ENCODE data around the gene SLC29A2. TPM values are rescaled to one million over a fixed set of nuclear protein-coding genes. Genes with fewer than 3 reads are reported as not detected.
"Not testable (repeated sequence)": the region's sequence is repeated elsewhere in the genome, so short reads cannot be mapped to it uniquely, and the experiment has no call there.

Gene SLC29A2
- total RNA-seq, 1 donor from 2014 or later = 3.6 TPM

DNA sequence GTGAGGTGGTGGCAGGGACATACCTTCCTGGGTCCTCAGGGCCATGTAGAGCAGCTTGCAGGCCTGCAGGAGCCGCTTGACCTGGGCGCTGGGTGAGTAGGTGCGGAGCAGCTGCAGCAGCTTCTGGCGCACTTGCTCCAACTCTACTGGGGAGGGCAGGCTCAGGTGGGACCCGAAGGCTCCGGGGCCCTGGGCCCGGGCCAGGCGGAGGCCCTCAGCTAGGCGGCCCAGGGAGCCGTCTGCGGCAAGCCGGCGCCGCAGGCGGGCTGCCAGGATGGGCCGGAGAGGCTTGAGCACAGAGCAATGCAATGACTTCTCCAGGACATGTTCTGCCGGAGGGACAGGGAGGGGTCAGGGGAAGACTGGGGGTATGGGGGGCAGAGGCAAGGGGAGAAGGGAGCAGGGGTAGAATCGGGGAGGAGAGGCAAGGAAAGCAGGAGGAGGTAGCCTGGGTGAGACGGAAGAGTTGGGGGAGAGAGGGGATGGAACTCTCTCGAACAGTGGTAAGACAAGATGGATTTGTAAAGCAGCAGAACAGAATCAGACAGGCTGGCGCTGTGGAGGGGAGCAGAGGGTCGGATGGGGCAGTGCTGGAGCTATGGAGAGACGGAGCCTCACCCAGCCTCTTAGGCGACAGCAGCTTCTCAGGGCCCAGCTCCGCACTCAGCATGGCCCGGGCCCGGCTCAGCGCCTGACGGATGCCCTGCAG lies 37.5 kb downstream of the SLC29A2 start:
- ATAC-seq = no peak

GRCh38 chr11:66333220-66333877 lies 38.2 kb downstream of the SLC29A2 start:
- ATAC-seq = no peak

DNA sequence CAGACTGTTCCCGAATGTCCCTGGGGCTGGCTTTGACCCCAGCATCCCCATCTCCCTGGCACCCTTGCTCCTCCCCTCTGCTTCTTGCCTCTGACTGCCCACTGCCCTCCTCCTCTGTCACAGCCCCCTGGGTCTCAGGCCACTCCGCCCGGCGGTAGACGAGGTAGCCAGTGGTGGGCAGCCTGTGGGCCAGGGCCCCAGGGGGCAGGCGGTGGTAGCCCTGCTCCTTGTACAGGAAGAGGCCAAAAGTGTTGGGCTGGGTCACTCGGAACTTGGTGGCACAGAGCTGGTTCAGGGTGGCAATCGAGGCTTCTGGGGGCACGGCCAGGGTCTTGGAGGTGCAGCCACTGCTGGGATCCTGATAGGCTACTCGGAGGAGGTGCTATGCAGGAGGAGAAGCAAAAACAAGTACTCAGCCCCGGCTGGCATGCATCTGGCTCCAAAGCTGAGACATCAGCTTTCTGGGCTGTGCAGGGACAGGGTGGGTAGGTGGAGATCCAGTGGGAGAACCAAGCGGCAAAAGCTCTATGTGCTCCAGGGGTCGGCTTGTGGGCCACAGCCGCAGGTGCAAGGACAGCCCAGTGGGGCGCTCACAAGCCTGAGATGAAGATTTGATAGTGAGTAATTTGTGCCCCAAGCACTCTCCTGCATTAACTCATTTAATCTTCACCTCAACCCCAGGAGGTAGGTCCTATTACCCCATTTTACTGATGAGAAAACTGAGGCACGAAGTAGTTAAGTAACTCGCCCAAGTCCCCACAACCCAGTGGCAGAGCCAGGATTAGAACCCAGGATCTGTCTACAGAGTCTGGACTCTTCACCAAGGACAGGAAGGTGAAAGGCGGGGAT lies 39.0 kb downstream of the SLC29A2 start:
- ATAC-seq = no peak

DNA sequence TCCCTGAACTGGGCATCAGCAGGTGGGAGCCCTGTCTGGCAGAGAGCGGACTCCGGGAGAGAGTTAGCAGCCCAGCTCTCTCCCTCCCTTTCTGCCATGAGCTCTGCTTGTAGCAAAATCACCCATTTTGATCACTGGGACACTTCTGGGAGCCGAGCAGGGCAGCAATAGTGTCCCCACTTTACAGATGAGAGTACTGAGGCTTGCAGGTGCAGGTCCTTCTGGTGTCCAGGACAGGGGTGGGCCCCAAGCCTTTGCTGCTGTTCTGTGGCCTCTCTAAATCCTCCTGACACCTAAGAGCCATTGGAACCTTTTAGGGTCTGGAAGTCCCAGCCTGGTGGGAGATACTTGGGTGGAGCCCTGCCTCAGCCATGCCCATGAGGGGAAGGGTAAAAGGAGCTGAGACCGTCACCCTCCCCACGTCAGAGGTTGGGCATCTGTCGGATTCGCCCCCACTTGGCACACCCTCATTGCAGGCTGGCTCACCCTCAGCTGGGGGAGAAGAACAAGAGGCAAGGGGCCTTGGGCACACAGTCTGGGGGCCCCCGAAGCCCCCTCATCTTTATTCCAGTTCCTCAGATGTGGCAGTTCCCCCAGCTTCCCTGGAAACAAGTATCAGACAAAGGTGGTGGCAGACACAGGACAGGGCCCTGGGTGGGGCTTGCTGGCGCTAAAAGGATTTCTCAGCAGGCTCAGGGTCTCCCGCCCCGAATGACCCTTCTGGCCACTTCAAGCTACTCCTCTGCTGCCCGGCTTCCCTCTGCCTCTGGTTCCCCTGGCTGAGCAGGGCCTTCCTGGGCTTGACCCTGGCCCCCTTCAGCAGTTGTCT lies 39.8 kb downstream of the SLC29A2 start:
- ATAC-seq = no peak

DNA sequence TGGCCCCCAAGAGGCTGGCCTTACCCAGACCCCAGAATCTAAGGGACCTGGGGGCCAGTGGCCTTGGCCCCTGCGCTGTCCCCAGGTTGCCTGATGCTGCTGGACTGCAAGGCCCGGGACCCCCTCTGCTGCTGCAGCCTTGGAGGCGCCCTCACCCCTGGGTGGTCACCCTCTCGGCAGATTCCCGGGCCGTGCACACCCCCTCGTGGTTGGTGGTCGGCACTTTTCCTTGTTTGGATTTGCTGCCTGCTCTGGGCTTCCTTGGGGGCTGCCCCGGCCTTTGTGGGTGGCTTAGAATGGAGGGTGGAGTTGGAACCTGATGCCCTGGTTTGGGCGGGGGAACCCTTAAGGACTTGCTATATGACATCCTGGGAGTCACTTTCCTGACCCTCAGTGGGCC lies 40.6 kb downstream of the SLC29A2 start:
- ATAC-seq = no peak

GRCh38 chr11:66329165-66329673 lies 42.3 kb downstream of the SLC29A2 start:
- ATAC-seq = no peak

- ATAC-seq = peak; percentile 69
Measured at GRCh38 chr11:66328302-66329144, 43.0 kb downstream of the SLC29A2 start.

GRCh38 chr11:66328031-66328301 lies 43.6 kb downstream of the SLC29A2 start:
- peak; percentile 27 for ATAC-seq

DNA sequence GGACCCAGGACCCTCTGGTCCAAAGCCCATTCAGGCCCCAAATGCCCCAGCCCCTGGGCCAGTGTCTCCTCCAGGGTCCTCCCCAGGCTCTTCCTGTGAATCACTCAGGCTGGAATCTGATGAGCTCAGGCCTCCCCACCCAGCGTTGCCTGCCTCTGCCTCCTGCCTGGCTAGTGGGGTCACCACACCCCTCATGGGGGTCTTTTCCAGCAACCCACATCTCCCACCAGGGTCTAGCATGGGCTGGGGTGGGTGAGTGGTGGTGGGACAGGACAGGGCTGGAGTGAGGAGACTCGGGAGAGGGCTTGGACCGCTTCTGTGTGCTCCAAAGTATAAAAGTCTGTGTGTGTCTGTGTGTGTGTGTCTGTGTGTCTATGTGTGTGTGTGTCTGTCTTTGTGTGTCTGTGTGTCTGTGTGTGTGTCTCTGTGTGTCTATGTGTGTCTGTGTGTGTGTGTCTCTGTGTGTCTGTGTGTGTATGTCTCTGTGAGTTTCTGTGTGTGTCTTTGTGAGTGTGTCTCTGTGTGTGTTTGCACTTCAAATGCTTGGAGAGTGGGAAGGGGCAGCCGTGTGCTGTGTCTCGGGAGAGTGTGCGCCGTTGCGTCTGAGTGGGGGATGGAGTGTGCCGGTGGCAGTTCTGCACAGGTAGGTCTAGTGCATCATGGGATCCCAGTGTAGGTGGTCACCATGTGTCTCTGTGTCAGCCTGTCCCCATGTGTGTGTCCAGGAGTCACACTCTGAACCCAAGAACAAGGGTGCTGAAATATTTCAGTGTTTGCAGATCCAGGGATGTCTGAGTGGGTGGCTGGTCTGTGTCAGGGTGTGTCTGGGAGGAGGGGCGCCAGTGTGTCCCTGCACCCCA lies 44.2 kb downstream of the SLC29A2 start:
- no peak for ATAC-seq

DNA sequence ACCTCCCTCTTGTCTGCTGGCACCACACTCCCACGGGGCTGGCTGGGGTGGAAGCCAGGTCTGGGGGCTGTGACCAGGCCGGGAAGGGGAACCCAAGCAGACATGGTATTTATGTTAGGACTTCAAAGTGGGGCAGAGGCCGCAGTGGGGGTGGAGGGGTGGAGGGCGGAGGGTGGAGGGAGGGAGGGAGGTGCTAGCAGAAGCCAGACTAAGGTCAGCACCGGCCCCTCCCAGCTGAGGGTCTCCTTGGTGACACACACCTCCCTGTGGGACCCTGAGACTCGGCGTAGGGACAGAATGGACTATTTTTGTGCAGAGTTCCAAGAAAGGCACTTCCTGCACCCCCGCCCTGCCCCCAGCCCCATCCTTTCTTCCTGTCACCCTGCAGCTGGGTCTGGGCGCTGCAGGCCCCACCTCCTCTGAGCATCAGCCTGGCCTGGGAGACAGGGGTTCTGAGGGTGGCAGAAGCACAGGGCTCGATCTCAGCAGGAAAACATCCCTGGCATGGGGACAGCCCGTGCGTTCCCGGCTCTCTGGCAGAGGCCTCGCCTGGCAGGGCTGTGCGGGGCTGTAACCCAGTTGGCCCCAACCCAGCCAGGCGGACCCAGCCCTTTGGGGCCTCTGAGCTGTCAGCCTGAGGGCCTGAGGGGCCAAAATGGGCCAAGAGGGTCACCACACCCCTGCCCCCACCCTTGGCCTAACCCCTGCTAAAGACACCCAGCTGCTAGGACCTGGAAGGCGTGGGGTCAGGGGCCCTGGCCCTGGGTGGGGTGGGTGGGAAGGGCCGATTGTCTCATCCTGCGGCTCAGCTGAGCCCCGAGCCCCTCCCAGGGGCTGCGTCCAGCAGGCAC lies 45.1 kb downstream of the SLC29A2 start:
- peak; percentile 1 for ATAC-seq

DNA sequence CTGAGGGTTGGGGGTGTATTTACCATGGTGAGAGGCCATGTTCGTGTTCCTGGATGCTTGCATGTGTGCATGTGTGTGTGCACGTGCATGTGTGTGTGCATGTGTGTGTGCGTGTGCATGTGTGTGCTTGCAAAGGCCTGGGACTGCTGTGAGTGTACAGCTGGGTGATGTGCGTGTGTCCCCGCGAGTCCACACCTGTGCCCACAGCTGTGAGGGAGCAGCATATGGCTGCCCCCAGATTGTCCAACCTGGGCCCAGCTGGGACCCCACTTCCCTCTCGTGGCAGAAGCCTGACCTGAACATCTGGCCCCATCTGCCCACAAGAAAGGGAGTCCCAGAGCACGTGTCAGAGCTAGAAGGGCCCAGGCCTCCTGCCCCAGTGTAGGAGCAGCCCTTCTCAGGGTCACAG lies 46.3 kb downstream of the SLC29A2 start:
- ATAC-seq = no peak

DNA sequence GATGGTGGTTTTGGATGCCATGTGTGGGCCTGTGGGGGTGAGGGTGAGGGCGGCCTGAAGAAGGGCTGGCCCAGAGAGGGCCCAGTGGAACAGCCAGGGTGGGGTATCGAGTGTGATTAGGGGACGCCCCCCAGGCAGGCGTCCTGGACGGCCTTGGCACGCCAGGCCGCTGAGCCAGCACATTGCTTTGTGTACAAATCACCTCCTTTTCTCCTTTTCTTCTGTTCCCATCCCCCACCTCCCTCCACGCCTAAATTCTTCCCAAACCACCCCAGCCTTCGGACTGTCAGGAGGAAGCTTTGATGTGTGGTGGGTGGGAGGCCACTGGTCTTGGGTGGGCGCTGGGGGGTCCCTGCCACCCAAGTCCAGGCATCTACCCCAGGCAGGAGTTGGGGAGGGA lies 46.9 kb downstream of the SLC29A2 start:
- no peak for ATAC-seq

- ATAC-seq = no peak
Measured at GRCh38 chr11:66323684-66324083, 47.9 kb downstream of the SLC29A2 start.

DNA sequence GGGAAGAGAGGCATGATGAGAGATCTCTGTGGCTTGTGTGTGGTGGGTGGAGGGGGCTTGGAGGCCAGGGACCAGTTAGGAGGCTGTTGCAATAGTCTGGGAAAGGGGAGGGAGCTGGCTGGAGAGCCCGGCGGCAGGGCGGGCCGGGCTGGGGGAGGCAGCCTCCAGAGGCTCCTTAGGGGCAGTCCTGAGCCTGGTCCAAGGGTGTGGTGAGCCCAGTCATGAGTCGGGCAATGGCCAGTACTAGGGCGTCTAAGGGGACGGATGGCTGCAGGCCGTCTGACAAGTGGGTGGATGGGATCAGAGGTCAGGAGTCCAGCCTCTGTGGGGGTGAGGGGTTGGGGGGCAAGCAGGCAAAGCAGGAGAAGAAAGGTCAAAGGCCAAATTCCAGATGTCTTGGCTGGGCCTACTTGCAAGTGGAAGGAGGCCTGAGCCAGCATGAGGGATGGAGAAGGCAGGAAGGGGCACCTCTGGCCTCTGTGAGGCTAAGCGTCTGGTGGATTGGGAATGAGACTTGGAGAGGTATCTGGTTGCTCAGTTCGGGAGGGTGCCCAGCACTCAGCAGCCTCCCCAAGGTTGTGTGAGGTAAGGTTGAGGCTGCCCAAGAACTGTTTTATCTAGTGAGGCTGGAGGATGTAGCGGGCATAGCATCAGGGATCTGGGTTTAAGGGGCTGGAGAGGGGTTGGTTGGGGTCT lies 48.7 kb downstream of the SLC29A2 start:
- no peak for ATAC-seq

GRCh38 chr11:66321606-66322005 lies 50.0 kb downstream of the SLC29A2 start:
- no peak for ATAC-seq

- ATAC-seq = not testable (repeated sequence)
Measured at GRCh38 chr11:66320748-66321147, 50.8 kb downstream of the SLC29A2 start.

DNA sequence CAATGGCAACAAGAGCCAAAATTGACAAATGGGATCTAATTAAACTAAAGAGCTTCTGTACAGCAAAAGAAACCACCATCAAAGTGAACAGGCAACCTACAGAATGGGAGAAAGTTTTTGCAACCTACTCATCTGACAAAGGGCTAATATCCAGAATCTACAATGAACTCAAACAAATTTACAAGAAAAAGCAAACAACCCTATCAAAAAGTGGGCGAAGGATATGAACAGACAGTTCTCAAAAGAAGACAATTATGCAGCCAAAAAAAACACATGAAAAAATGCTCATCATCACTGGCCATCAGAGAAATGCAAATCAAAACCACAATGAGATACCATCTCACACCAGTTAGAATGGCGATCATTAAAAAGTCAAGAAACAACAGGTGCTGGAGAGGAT lies 51.3 kb downstream of the SLC29A2 start:
- ATAC-seq = not testable (repeated sequence)

DNA sequence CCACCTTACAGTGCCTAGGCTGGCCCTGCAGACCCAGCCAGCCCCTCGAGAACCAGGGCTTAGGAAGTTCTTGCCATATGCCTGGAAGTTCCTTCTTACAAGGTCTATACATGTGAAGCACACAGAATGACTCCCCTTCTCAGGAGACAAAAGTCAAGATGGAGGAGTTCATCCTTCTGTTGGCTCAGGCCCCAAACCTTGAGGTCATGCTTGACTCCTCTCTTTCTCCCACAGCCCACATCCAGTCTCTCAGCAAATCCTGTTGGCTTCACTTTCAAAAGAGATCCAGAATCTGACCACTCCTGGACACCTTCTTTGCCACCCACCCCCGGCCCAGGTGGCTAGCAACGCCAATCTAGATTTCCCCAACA lies 53.0 kb downstream of the SLC29A2 start:
- no peak for ATAC-seq

Measured in esophagus mucosa (tissue), 1 donor.